Measurements from ENCODE around the gene LYPD3. TPM values are rescaled to one million over a fixed set of nuclear protein-coding genes. Genes with fewer than 3 reads are reported as not detected.

LYPD3 gene
- total RNA-seq, 1 experiment from 2014 or later: 1.8 TPM

- Histone ChIP-seq H3K79me2 (ENCODE audit: insufficient read depth, low read length) (no peaks in the 10 kb centered on the region), H4K8ac (replicated peaks; ENCODE audit: insufficient read length, low read depth, low read length) (no peak overlapping the region), H3K27ac (ENCODE audit: insufficient read length, low read depth, low read length) (no peak overlapping the region), H3K14ac (ENCODE audit: insufficient read depth, low read length) (no peak overlapping the region), H3T11ph (ENCODE audit: low read length) (no peak overlapping the region), H3K9ac (ENCODE audit: extremely low read depth, insufficient read length, low read length) (no peak overlapping the region), H2BK120ac (ENCODE audit: low read depth, low read length, poor library complexity, severe bottlenecking) (no peak overlapping the region), H4K91ac (ENCODE audit: insufficient read length, low read depth, low read length) (no peak overlapping the region), H3K27me3 (ENCODE audit: insufficient read depth, low read length) (no peaks in the 10 kb centered on the region), H2BK12ac (ENCODE audit: insufficient read length, low read depth, low read length) (no peak overlapping the region), H4K5ac (ENCODE audit: insufficient read length, low read depth, low read length) (no peak overlapping the region), H3K56ac (ENCODE audit: insufficient read length, low read depth, low read length) (no peak overlapping the region), H3K4me1 (ENCODE audit: insufficient read depth, low read length) (no peaks in the 10 kb centered on the region), H2AK5ac (ENCODE audit: insufficient read length, low read length) (no peak overlapping the region), H3K18ac (ENCODE audit: insufficient read length, low read depth, low read length) (no peak overlapping the region), H2BK5ac (ENCODE audit: insufficient read length, low read length) (no peak overlapping the region), H2AFZ (ENCODE audit: low read length) (no peak overlapping the region), H3K79me1 (ENCODE audit: insufficient read depth, low read depth, low read length, poor library complexity, severe bottlenecking) (no peaks in the 10 kb centered on the region), H3K9me3 (ENCODE audit: control insufficient read depth, low read depth, low read length) (no peaks in the 10 kb centered on the region), H3K4me2 (ENCODE audit: insufficient read depth, insufficient read length, low read length) (no peak overlapping the region), H2BK20ac (ENCODE audit: low read depth, low read length, poor library complexity, severe bottlenecking) (no peak overlapping the region), H2BK15ac (ENCODE audit: low read depth, low read length) (no peak overlapping the region), H3K23me2 (ENCODE audit: insufficient read length, low read depth, low read length, poor library complexity, severe bottlenecking) (no peaks in the 10 kb centered on the region), H3K4ac (ENCODE audit: low read depth, low read length) (no peak overlapping the region), H3K23ac (ENCODE audit: insufficient read length, low read depth, low read length) (no peak overlapping the region), H4K20me1 (ENCODE audit: control insufficient read depth, insufficient read depth, insufficient read length) (no peaks in the 10 kb centered on the region)
- WGBS (ENCODE audit: extremely low coverage, insufficient read length, low lambda C conversion rate): no CpG with 5 or more reads among the region's 8 CpGs
- Mint-ChIP-seq H3K27me3 (ENCODE audit: low read depth) (no peaks in the 10 kb centered on the region), H3K4me3 (no peak overlapping the region), H3K4me1 (peaks cover 2 to 6% of the 10 kb centered on the region in 2 experiments; a peak in 2 of 4 replicates), H3K27ac (no peak overlapping the region), H3K9me3 (no peaks in the 10 kb centered on the region), H3K36me3 (ENCODE audit: insufficient read depth in 1 of 3, low read depth in 3 of 3) (peaks cover 2 to 14% (median 10%) of the 10 kb centered on the region in 3 experiments; a peak in 6 of 7 replicates)
- no peak for DNase-seq
- TF ChIP-seq, protein P1, sequence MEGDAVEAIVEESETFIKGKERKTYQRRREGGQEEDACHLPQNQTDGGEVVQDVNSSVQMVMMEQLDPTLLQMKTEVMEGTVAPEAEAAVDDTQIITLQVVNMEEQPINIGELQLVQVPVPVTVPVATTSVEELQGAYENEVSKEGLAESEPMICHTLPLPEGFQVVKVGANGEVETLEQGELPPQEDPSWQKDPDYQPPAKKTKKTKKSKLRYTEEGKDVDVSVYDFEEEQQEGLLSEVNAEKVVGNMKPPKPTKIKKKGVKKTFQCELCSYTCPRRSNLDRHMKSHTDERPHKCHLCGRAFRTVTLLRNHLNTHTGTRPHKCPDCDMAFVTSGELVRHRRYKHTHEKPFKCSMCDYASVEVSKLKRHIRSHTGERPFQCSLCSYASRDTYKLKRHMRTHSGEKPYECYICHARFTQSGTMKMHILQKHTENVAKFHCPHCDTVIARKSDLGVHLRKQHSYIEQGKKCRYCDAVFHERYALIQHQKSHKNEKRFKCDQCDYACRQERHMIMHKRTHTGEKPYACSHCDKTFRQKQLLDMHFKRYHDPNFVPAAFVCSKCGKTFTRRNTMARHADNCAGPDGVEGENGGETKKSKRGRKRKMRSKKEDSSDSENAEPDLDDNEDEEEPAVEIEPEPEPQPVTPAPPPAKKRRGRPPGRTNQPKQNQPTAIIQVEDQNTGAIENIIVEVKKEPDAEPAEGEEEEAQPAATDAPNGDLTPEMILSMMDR (conservative IDR thresholded peaks at IDR 0.05): no peak
These were observed 29.7 kb upstream of the LYPD3 start for GRCh38 chr19:43495082-43495481.

Data from H9 (cell line).